WTC11 (cell line): Measurements from ENCODE around the gene ATP2A1. TPM values are rescaled to one million over a fixed set of nuclear protein-coding genes. Genes with fewer than 3 reads are reported as not detected.

Experiments used
- ATAC-seq: fragments of 200-7000 bp; cut with Tn5 transposase; 2 replicates; pipeline ENCODE4 v1.10.0; 2021; ENCODE audit warnings: mild to moderate bottlenecking, moderate library complexity
- CTCF ChIA-PET: fragments of 300-600 bp; sonication (Branson Sonifier 250); formaldehyde crosslinking; loops from one replicate; lab custom pipeline; 2021; ENCODE audit warnings: antibody characterized with exemption; lab: Charles Lee
- POLR2A ChIA-PET: fragments of 350-600 bp; sonication (Branson Sonifier 250); formaldehyde crosslinking; loops from one replicate; lab custom pipeline; 2021; ENCODE audit warnings: antibody characterized with exemption; lab: Charles Lee
- DNase-seq: peaks from one replicate; pipeline ENCODE4 v3.0.0; 2021; ENCODE audit warnings: low spot score
- H3K27ac Mint-ChIP-seq: 2 replicates; pipeline ENCODE4 v1.8.0; 2021; ENCODE audit warnings: mixed read lengths
- H3K27me3 Mint-ChIP-seq: 2 replicates; pipeline ENCODE4 v1.8.0; 2021; ENCODE audit warnings: low read depth, mild to moderate bottlenecking, moderate library complexity, mixed read lengths
- H3K36me3 Mint-ChIP-seq: 2 replicates; pipeline ENCODE4 v1.8.0; 2021; ENCODE audit warnings: mixed read lengths
- H3K4me1 Mint-ChIP-seq: 2 replicates; pipeline ENCODE4 v1.8.0; 2022; ENCODE audit warnings: mixed read lengths
- H3K4me3 Mint-ChIP-seq: 2 replicates; pipeline ENCODE4 v1.8.0; 2021; ENCODE audit warnings: mild to moderate bottlenecking, moderate library complexity, mixed read lengths
- H3K9me3 Mint-ChIP-seq: 2 replicates; pipeline ENCODE4 v1.8.0; 2021; ENCODE audit warnings: mixed read lengths
- AFF4 ChIP-seq: sonication (generic); formaldehyde crosslinking; IDR thresholded peaks from 2 replicates; pipeline ENCODE4 v1.8.1; 2023; ENCODE audit warnings: mild to moderate bottlenecking, missing genetic modification reagents, borderline replicate concordance
- CREM ChIP-seq: sonication (generic); formaldehyde crosslinking; IDR thresholded peaks from 2 replicates; pipeline ENCODE4 v1.8.1; 2022; ENCODE audit warnings: mild to moderate bottlenecking, missing genetic modification reagents, moderate library complexity
- ESRRA ChIP-seq: sonication (generic); formaldehyde crosslinking; IDR thresholded peaks from 2 replicates; pipeline ENCODE4 v1.8.1; 2022; ENCODE audit warnings: mild to moderate bottlenecking, missing genetic modification reagents, borderline replicate concordance
- HMGA2 ChIP-seq: fragments of 250-450 bp; sonication (Bioruptor Pico); IDR thresholded peaks from 2 replicates; pipeline ENCODE4 v1.4.0; 2021; ENCODE audit warnings: mild to moderate bottlenecking, moderate library complexity
- JUN ChIP-seq: sonication (generic); formaldehyde crosslinking; IDR thresholded peaks from 2 replicates; pipeline ENCODE4 v1.8.0; 2023; ENCODE audit warnings: mild to moderate bottlenecking, missing genetic modification reagents
- MXD4 ChIP-seq: fragments of 250-450 bp; sonication (Bioruptor Pico); IDR thresholded peaks from 2 replicates; pipeline ENCODE4 v1.8.0; 2021; ENCODE audit warnings: mild to moderate bottlenecking, moderate library complexity, borderline replicate concordance
- RORB ChIP-seq: fragments of 250-450 bp; sonication (Bioruptor Pico); IDR thresholded peaks from 2 replicates; pipeline ENCODE4 v1.9.0; 2021; ENCODE audit warnings: mild to moderate bottlenecking
- SMAD4 ChIP-seq: sonication (generic); formaldehyde crosslinking; IDR thresholded peaks from 2 replicates; pipeline ENCODE4 v1.8.0; 2022; ENCODE audit warnings: mild to moderate bottlenecking, missing genetic modification reagents
- ZNF425 ChIP-seq: fragments of 250-450 bp; sonication (Bioruptor Pico); conservative IDR thresholded peaks from 2 replicates; pipeline ENCODE4 v1.9.0; 2021; ENCODE audit warnings: mild to moderate bottlenecking
- ZSCAN18 ChIP-seq: fragments of 250-450 bp; sonication (Bioruptor Pico); IDR thresholded peaks from 2 replicates; pipeline ENCODE4 v2.1.2; 2022; ENCODE audit warnings: mild to moderate bottlenecking, moderate library complexity
- total RNA-seq: library from RNA; stranded (reverse); gene quantifications from 3 replicates; pipeline ENCODE4 v1.2.3, GENCODE V29; 2021
- TF ChIP-seq, protein P1 (sequence below): sonication (generic); formaldehyde crosslinking; IDR thresholded peaks from 2 replicates; pipeline ENCODE4 v1.8.0; 2022; ENCODE audit warnings: missing genetic modification reagents
- TF ChIP-seq, protein P2 (sequence below): sonication (generic); formaldehyde crosslinking; IDR thresholded peaks from 2 replicates; pipeline ENCODE4 v1.8.0; 2023; ENCODE audit warnings: mild to moderate bottlenecking, missing genetic modification reagents
- TF ChIP-seq, protein P3 (sequence below): sonication (generic); formaldehyde crosslinking; IDR thresholded peaks from 2 replicates; pipeline ENCODE4 v1.8.1; 2023; ENCODE audit warnings: mild to moderate bottlenecking, missing genetic modification reagents
- TF ChIP-seq, protein P4 (sequence below): sonication (generic); formaldehyde crosslinking; conservative IDR thresholded peaks from 2 replicates; pipeline ENCODE4 v1.8.1; 2022; ENCODE audit warnings: mild to moderate bottlenecking, missing genetic modification reagents
- TF ChIP-seq, protein P5 (sequence below): sonication (generic); formaldehyde crosslinking; IDR thresholded peaks from 2 replicates; pipeline ENCODE4 v1.8.1; 2022; ENCODE audit warnings: low read depth, mild to moderate bottlenecking, moderate library complexity, missing genetic modification reagents, borderline replicate concordance

ATP2A1 gene
- total RNA-seq, 1 experiment from 2014 or later: 6.4 TPM

DNA sequence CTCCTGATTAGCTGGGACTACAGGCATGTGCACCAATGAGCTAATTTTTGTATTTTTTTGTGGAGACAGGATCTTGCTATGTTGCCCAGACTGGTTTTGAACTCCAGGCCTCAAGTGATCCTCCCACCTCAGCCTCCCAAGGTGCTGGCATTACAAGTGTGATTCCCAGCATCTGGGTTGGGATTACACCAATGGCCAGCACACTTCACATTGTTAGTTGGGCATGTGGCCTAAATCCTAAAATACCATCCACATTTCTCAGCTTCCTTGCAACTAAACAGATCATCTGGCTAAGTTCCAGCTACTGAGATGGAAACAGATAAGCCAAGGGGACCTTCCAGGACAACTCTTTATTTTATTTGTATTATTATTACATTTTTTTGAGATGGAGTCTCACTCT lies 36.9 kb downstream of the ATP2A1 start (continued):
- TF ChIP-seq, protein P1, sequence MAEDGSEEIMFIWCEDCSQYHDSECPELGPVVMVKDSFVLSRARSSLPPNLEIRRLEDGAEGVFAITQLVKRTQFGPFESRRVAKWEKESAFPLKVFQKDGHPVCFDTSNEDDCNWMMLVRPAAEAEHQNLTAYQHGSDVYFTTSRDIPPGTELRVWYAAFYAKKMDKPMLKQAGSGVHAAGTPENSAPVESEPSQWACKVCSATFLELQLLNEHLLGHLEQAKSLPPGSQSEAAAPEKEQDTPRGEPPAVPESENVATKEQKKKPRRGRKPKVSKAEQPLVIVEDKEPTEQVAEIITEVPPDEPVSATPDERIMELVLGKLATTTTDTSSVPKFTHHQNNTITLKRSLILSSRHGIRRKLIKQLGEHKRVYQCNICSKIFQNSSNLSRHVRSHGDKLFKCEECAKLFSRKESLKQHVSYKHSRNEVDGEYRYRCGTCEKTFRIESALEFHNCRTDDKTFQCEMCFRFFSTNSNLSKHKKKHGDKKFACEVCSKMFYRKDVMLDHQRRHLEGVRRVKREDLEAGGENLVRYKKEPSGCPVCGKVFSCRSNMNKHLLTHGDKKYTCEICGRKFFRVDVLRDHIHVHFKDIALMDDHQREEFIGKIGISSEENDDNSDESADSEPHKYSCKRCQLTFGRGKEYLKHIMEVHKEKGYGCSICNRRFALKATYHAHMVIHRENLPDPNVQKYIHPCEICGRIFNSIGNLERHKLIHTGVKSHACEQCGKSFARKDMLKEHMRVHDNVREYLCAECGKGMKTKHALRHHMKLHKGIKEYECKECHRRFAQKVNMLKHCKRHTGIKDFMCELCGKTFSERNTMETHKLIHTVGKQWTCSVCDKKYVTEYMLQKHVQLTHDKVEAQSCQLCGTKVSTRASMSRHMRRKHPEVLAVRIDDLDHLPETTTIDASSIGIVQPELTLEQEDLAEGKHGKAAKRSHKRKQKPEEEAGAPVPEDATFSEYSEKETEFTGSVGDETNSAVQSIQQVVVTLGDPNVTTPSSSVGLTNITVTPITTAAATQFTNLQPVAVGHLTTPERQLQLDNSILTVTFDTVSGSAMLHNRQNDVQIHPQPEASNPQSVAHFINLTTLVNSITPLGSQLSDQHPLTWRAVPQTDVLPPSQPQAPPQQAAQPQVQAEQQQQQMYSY: no peak
- TF ChIP-seq, protein P2, sequence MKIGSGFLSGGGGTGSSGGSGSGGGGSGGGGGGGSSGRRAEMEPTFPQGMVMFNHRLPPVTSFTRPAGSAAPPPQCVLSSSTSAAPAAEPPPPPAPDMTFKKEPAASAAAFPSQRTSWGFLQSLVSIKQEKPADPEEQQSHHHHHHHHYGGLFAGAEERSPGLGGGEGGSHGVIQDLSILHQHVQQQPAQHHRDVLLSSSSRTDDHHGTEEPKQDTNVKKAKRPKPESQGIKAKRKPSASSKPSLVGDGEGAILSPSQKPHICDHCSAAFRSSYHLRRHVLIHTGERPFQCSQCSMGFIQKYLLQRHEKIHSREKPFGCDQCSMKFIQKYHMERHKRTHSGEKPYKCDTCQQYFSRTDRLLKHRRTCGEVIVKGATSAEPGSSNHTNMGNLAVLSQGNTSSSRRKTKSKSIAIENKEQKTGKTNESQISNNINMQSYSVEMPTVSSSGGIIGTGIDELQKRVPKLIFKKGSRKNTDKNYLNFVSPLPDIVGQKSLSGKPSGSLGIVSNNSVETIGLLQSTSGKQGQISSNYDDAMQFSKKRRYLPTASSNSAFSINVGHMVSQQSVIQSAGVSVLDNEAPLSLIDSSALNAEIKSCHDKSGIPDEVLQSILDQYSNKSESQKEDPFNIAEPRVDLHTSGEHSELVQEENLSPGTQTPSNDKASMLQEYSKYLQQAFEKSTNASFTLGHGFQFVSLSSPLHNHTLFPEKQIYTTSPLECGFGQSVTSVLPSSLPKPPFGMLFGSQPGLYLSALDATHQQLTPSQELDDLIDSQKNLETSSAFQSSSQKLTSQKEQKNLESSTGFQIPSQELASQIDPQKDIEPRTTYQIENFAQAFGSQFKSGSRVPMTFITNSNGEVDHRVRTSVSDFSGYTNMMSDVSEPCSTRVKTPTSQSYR: no peak
- TF ChIP-seq CREM (CRISPR knock-in tag) (no peak), ESRRA (CRISPR knock-in tag) (no peak), RORB (CRISPR knock-in tag) (no peak), AFF4 (no peak), ZSCAN18 (CRISPR knock-in tag) (no peak)
- TF ChIP-seq, protein P3, sequence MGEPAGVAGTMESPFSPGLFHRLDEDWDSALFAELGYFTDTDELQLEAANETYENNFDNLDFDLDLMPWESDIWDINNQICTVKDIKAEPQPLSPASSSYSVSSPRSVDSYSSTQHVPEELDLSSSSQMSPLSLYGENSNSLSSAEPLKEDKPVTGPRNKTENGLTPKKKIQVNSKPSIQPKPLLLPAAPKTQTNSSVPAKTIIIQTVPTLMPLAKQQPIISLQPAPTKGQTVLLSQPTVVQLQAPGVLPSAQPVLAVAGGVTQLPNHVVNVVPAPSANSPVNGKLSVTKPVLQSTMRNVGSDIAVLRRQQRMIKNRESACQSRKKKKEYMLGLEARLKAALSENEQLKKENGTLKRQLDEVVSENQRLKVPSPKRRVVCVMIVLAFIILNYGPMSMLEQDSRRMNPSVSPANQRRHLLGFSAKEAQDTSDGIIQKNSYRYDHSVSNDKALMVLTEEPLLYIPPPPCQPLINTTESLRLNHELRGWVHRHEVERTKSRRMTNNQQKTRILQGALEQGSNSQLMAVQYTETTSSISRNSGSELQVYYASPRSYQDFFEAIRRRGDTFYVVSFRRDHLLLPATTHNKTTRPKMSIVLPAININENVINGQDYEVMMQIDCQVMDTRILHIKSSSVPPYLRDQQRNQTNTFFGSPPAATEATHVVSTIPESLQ: no peak
- TF ChIP-seq, protein P4, sequence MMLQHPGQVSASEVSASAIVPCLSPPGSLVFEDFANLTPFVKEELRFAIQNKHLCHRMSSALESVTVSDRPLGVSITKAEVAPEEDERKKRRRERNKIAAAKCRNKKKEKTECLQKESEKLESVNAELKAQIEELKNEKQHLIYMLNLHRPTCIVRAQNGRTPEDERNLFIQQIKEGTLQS (CRISPR knock-in tag): no peak

DNA sequence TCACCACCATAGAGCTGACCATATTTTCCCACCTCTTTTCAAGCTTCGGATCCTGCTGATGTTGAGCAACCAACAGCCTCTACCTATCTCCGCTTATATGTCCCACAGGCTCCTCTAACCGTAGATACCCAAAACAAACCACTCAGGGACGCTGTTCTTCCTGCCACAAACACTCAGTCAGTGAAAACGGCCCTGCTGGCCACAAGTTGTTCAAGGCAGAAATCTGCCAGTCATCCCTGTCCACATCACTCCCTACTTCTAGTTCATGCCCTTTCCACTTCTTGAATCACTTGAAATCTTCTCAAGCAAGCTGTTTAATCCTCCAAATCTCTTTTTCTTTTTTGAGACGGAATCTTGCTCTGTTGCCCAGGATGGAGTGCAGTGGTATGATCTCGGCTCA lies 38.8 kb downstream of the ATP2A1 start:
- DNase-seq: no peak
- Mint-ChIP-seq H3K9me3 (no peaks in the 10 kb centered on the region), H3K27ac (no peak overlapping the region), H3K4me3 (no peak overlapping the region), H3K36me3 (peaks cover 30% of the 10 kb centered on the region), H3K4me1 (no peaks in the 10 kb centered on the region), H3K27me3 (no peaks in the 10 kb centered on the region)
- ChIA-PET CTCF (interaction anchor here (1.3 kb wide), 1 partner anchor 64 kb away, joined by 3 read pairs; no protein-coding TSS in a partner anchor), POLR2A (interaction anchor here (0.6 kb wide), 1 partner anchor 20 kb away, joined by 6 read pairs; no protein-coding TSS in a partner anchor)
- ATAC-seq: no peak
- no peak for TF ChIP-seq JUN (CRISPR knock-in tag)
- TF ChIP-seq SMAD4 (CRISPR knock-in tag): no peak
- TF ChIP-seq, protein P5, sequence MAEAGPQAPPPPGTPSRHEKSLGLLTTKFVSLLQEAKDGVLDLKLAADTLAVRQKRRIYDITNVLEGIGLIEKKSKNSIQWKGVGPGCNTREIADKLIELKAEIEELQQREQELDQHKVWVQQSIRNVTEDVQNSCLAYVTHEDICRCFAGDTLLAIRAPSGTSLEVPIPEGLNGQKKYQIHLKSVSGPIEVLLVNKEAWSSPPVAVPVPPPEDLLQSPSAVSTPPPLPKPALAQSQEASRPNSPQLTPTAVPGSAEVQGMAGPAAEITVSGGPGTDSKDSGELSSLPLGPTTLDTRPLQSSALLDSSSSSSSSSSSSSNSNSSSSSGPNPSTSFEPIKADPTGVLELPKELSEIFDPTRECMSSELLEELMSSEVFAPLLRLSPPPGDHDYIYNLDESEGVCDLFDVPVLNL (CRISPR knock-in tag): no peak
- no peak for TF ChIP-seq ZNF425 (CRISPR knock-in tag)
- TF ChIP-seq HMGA2 (CRISPR knock-in tag): no peak
- TF ChIP-seq MXD4: no peak
